H7 (cell line): ENCODE measurements around the gene DPP8. TPM values are rescaled to one million over a fixed set of nuclear protein-coding genes. Genes with fewer than 3 reads are reported as not detected.
A peak's percentile ranks its signal among the peaks of the same experiment; 100 is the strongest.

Source experiments
- DNase-seq: peaks from one replicate; pipeline ENCODE4 v3.0.0; 2012
- H3K27me3 ChIP-seq: 2 replicates; pipeline ENCODE4 v1.6.0; 2011; ENCODE audit warnings: mild to moderate bottlenecking, low read length; ENCODE audit not compliant: control insufficient read depth, insufficient read depth
- H3K36me3 ChIP-seq: replicated peaks from 2 replicates; pipeline ENCODE4 v1.5.1; 2011; ENCODE audit warnings: low read length; ENCODE audit not compliant: control insufficient read depth, insufficient read depth
- H3K4me3 ChIP-seq: 2 replicates; pipeline ENCODE4 v1.5.1; 2011; ENCODE audit warnings: low read depth, mild to moderate bottlenecking, control low read depth, low read length, moderate library complexity; ENCODE audit not compliant: insufficient read depth
- total RNA-seq: library from RNA; depleted of rRNA; stranded (reverse); fragments of >200 nt; shearing (Covaris generic); gene quantifications from 2 replicates; pipeline ENCODE4 v1.2.3, GENCODE V29; 2014; rRNA removed

The DPP8 gene
- total RNA-seq, 1 experiment from 2014 or later, result 18.4 TPM

DNA sequence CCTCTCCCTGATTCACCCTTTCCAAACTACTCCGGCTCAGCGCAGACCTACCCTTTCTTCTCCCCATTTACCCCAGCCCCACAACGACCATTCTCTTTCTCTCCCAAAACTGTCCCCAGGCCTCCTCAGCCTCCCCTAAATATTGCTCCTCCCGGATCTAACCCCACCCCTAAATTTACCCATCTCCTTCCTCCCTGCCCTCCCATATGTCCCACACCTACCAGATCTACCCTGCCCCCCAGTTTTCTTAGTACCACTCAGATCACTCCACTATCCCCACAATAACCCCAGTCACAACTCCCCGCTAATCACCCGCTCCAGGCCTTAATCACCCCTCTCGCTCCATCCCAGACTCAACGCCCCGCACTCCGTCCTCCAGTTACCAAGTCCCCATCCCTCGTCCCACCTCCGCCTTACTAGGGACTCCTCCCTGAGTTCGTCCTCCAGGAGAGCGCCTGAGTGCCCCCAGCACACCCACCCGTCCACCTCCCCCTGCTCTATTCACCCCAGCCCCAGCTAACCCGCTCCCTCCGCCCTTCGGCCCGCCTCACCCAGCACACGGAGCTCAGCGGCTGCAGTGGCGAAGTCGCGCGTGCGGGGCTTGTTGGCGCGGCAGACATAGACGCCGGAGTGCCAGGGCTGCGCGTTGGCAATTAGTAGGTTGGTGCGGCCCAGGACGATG is 121.1 kb downstream of the DPP8 start:
- Histone ChIP-seq H3K36me3 (no peaks in the 10 kb centered on the region; the same call in 1 of the 2 replicates), H3K27me3 (peaks cover 30% of the 10 kb centered on the region; the same call in 1 of the 2 replicates), H3K4me3 (peak overlapping the region; percentile 26; the same call in 1 of the 2 replicates)
- DNase-seq, result peak; percentile 74

DNA sequence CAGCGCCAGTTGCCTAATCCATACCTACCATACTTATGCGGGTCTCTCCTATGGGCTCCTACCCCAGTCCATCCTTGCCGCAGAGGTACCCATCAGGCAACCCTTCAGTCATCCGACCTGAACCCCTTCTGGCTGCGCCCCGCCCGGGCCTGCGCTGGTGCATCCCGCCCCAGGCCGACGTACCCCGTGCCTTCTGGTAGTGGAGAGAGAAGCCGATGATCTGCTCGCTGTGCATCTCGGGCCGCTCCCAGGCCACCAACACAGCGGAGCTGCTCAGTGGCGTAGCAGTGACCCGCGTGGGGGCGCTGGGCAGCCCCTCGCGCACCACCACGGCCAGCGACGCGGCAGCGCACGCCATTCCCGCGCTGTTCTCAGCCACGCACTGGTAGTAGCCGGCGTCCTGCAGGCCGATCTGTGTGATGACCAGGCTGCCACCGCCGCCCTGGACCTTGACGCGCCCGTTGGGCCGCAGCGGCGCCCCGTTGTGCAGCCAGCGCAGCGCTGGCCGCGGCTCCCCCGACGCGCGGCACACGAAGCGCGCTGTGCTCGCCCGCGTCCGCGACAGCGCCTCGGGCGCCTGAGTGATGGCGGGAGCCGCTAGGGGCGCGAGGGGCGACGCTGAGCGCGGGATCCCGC is 121.8 kb downstream of the DPP8 start:
- H3K27me3 ChIP-seq, result peaks cover 30% of the 10 kb centered on the region; the same call in 1 of the 2 replicates
- no peaks in the 10 kb centered on the region; the same call in 1 of the 2 replicates for H3K36me3 ChIP-seq
- peak overlapping the region; percentile 20; the same call in 1 of the 2 replicates for H3K4me3 ChIP-seq
- peak; percentile 79 for DNase-seq

DNA sequence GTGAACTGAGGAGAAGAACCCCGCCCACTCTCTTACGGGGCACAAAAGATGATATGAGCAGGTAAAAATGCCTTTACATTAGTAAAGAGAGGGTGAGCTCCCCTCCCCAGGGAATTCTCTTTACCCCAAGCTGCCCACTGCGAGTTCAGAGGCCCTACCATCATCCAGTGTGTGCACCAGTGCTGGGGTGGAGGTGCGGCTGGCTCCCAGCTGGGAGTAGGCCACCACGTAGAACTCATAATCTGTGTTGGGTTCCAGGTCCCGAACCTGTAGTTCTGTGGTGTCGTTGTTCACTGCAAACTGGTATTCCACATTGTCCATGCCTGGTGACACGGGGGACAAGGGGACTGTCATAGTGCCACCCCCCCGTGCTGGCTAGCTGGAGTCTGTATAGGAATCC is 122.6 kb downstream of the DPP8 start:
- no peaks in the 10 kb centered on the region; the same call in none of the 2 replicates for H3K36me3 ChIP-seq
- H3K27me3 ChIP-seq, result peaks cover 30% of the 10 kb centered on the region; the same call in 1 of the 2 replicates
- H3K4me3 ChIP-seq, result no peak overlapping the region
- DNase-seq, result no peak

DNA sequence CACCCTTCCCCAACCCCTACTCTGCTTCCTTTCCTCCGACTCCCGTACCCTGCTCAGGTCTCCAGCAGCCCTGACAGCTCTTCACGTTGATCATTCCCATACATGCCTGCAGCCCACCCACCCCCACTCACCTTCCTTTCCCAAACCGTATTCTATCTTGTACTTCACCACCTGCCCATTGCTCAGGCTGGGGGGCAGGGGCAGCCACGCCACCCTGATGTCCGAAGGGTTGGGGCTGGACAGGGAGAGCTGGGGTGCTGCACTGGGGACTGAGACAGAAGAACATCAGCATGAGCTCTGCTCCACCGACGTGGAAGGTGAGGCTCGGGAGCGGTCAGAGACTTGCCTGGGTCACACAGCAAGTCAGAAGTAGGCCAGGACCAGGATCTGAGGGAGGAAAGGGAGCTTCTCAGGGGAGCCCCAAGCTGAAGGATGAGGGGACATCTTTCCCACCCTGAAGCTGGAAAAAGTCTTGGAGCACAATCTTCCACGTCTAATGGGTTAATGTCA is 123.2 kb downstream of the DPP8 start:
- no peak overlapping the region for H3K4me3 ChIP-seq
- H3K36me3 ChIP-seq, result no peaks in the 10 kb centered on the region; the same call in none of the 2 replicates
- peaks cover 30% of the 10 kb centered on the region; the same call in 1 of the 2 replicates for H3K27me3 ChIP-seq
- no peak for DNase-seq

DNA sequence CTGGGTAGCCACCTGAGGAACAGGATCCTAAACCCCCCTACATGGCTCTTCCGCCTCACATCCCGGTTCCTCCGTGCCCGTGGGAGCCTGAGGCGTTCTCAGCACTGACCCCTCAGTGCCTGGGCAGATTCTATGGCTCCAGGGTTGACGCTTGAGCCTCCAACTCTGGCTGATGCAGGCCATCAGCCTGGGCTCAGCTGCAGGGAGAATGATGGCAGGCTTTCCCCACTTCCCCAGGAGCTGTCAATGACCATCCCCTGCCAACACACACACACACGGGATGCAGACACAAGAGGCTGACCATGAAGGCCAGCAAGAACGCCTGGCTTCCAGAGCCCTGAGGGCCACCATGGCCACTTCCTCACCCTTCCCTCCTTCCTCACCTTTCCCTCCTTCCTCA is 123.9 kb downstream of the DPP8 start:
- peaks cover 30% of the 10 kb centered on the region; the same call in 1 of the 2 replicates for H3K27me3 ChIP-seq
- no peaks in the 10 kb centered on the region; the same call in none of the 2 replicates for H3K36me3 ChIP-seq
- DNase-seq, result no peak
- H3K4me3 ChIP-seq, result no peak overlapping the region

DNA sequence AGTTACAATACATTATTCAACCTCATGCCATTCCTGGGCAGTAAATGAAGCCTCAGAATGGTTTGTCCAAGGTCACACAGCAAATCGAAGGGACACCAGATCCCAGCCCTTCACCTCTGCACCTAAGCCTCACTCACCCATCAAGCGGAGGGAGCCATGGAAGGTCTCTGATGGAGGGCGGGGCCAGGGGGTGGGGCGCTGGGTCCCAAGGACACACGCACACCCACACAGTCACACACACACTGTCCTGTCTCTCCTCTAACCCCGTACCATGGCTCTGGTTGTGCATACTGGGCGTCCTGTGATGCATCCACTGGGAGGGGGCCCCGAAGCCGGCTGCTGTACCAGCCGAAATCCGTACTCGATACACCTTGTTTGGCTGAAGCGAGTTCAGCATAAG is 124.4 kb downstream of the DPP8 start:
- H3K36me3 ChIP-seq, result no peaks in the 10 kb centered on the region; the same call in none of the 2 replicates
- H3K27me3 ChIP-seq, result peaks cover 30% of the 10 kb centered on the region; the same call in 1 of the 2 replicates
- peak; percentile 35 for DNase-seq
- H3K4me3 ChIP-seq, result no peak overlapping the region

Other genes with a start within 250 kb of the DPP8 start
- 5.9 and 11.3 TPM in 2 replicates for gene PARP16, start 230.8 kb downstream of the DPP8 start, total RNA-seq
- gene RNU5A-1, start 221.6 kb downstream of the DPP8 start, total RNA-seq, result not detected in 2 replicates
- not detected in 2 replicates for gene RNU5B-1, start 213.0 kb downstream of the DPP8 start, total RNA-seq
- gene IGDCC3, start 139.7 kb downstream of the DPP8 start, total RNA-seq, result 38.3 and 39.7 TPM in 2 replicates
- 7.4 and 10.6 TPM in 2 replicates for gene IGDCC4, start 94.7 kb downstream of the DPP8 start, total RNA-seq
- 166 and 205 TPM in 2 replicates for gene HACD3, start 12.8 kb upstream of the DPP8 start, total RNA-seq
- gene INTS14, start 93.4 kb upstream of the DPP8 start, total RNA-seq, result 35.8 and 35.9 TPM in 2 replicates
- 2.8 and 4.6 TPM in 2 replicates for gene SLC24A1, start 104.2 kb upstream of the DPP8 start, total RNA-seq